ENCODE data around the gene CMIP.

The CMIP gene

DNA sequence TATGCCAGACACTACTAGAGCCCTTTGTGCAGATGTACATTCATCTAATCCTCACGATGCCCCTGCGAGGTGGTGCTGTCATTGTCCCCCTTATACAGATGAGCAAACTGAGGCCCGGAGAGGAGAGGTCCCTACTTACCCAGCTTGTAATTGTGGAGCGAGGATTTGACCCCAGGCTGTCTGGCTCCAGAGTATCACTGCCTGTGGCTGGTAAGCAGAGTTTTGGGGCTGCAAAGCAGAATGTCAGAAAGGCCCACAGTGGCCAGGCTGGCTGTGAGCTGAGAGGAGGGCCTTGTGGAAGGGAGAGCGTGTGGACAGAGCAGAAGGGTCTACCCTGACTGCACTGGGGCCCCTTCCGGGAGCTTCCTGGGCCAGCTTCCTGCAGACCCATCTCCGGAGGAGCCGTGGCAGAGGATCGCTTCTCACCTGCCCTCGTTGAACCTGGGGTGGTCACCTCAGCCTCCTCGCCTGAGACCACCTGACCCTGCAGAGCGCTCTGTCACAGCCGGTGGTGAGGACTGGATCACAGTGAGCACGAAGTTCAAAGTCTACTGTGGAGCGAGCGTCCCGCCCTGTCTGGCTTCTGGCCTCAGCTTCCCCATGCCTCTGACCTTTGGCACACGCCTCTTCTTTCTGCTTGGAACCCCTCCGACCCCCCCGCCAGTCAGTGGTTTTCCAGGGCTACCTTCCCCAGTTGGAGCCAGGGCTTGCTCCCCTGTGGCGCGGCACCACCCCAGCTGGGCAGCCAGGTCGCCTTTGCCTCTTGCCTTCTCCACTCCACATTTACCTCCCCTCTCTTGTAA lies 12.1 kb downstream of the CMIP start:
- ChIA-PET POLR2A (no interaction called here), CTCF (no interaction called here)
- no peak for DNase-seq (ENCODE audit: extremely low spot score)
- TF ChIP-seq SUZ12 (IDR thresholded peaks at IDR 0.05) (no peak), CTBP1 (IDR thresholded peaks at IDR 0.05; ENCODE audit: borderline replicate concordance) (no peak), ZNF384 (IDR thresholded peaks at IDR 0.05) (no peak), BHLHE40 (IDR thresholded peaks at IDR 0.05; ENCODE audit: borderline replicate concordance) (no peak), FOXK2 (IDR thresholded peaks at IDR 0.05) (no peak), ELF4 (IDR thresholded peaks at IDR 0.05) (no peak), SP1 (IDR thresholded peaks at IDR 0.05) (no peak), L3MBTL2 (conservative IDR thresholded peaks at IDR 0.05) (no peak), FOXA1 (IDR thresholded peaks at IDR 0.05) (no peak), PKNOX1 (IDR thresholded peaks at IDR 0.05) (no peak), FOXM1 (IDR thresholded peaks at IDR 0.05; ENCODE audit: borderline replicate concordance) (no peak)

- ChIA-PET CTCF (no interaction called here), POLR2A (no interaction called here)
- TF ChIP-seq PKNOX1 (IDR thresholded peaks at IDR 0.05) (no peak), FOXK2 (IDR thresholded peaks at IDR 0.05) (no peak), BHLHE40 (IDR thresholded peaks at IDR 0.05; ENCODE audit: borderline replicate concordance) (no peak), L3MBTL2 (conservative IDR thresholded peaks at IDR 0.05) (no peak), HDGF (IDR thresholded peaks at IDR 0.05; ENCODE audit: borderline replicate concordance) (no peak), CTBP1 (IDR thresholded peaks at IDR 0.05; ENCODE audit: borderline replicate concordance) (no peak), SP1 (IDR thresholded peaks at IDR 0.05) (no peak), SUZ12 (IDR thresholded peaks at IDR 0.05) (no peak), FOXM1 (IDR thresholded peaks at IDR 0.05; ENCODE audit: borderline replicate concordance) (no peak), ZNF384 (IDR thresholded peaks at IDR 0.05) (no peak)
- DNase-seq (ENCODE audit: extremely low spot score) = no peak
Measured at GRCh38 chr16:81457326-81458133, 12.9 kb downstream of the CMIP start.

- POLR2A ChIA-PET = no interaction called here
- CTCF ChIA-PET = no interaction called here
- no peak for DNase-seq (ENCODE audit: extremely low spot score)
- TF ChIP-seq FOXA1 (IDR thresholded peaks at IDR 0.05) = no peak
- no peak for TF ChIP-seq ELF4 (IDR thresholded peaks at IDR 0.05)
- no peak for TF ChIP-seq ARNT (IDR thresholded peaks at IDR 0.05)
- no peak for TF ChIP-seq BHLHE40 (IDR thresholded peaks at IDR 0.05; ENCODE audit: borderline replicate concordance)
- TF ChIP-seq PKNOX1 (IDR thresholded peaks at IDR 0.05) = no peak
- TF ChIP-seq FOXM1 (IDR thresholded peaks at IDR 0.05; ENCODE audit: borderline replicate concordance) = no peak
- TF ChIP-seq LEF1 (IDR thresholded peaks at IDR 0.05; ENCODE audit: borderline replicate concordance) = no peak
- no peak for TF ChIP-seq TARDBP (IDR thresholded peaks at IDR 0.05)
- TF ChIP-seq SP1 (IDR thresholded peaks at IDR 0.05) = no peak
- no peak for TF ChIP-seq ZNF384 (IDR thresholded peaks at IDR 0.05)
- TF ChIP-seq HDGF (IDR thresholded peaks at IDR 0.05; ENCODE audit: borderline replicate concordance) = no peak
- no peak for TF ChIP-seq SUZ12 (IDR thresholded peaks at IDR 0.05)
- TF ChIP-seq CTBP1 (IDR thresholded peaks at IDR 0.05; ENCODE audit: borderline replicate concordance) = no peak
- no peak for TF ChIP-seq FOXK2 (IDR thresholded peaks at IDR 0.05)
- TF ChIP-seq NFRKB (IDR thresholded peaks at IDR 0.05) = no peak
- TF ChIP-seq L3MBTL2 (conservative IDR thresholded peaks at IDR 0.05) = no peak
Measured at GRCh38 chr16:81458149-81458669, 13.6 kb downstream of the CMIP start.

DNA sequence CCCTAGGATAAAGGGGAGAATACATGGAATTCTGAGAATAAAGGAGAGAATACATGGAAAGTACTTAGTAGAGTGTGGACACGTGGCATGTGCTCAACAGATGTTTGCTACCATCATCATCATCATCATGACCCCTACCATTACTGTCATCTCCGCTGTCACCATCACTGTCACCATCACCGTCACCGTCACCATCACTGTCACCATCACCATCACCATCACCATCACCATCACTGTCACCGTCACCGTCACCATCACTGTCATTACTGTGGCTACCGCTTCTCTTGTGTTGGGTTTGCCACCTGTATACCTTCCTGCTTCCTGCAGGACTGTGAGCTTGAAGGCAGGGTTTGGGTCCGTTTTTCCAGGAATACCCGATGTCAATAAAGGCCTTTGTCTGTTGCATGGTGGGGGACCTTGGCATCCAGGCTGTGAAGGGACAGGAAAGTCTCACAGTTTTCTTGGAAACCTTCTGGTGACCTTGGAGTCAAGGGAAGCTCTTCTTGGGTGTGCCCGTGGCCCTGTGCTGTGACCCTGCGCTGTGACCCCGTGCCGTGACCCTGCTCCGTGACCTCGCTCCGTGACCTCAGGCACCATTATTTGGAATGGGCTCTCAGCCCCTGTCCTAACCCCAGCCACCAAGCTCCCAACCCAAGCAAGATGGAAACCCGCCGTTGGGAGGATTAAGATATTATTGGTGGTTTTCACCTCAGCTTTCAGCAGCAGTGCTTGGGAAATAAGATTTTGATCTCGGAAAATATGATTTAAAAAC lies 14.4 kb downstream of the CMIP start:
- no peak for TF ChIP-seq SUZ12 (IDR thresholded peaks at IDR 0.05)
- no peak for TF ChIP-seq TARDBP (IDR thresholded peaks at IDR 0.05)
- no peak for TF ChIP-seq FOXM1 (IDR thresholded peaks at IDR 0.05; ENCODE audit: borderline replicate concordance)
- TF ChIP-seq BHLHE40 (IDR thresholded peaks at IDR 0.05; ENCODE audit: borderline replicate concordance) = no peak
- TF ChIP-seq CTBP1 (IDR thresholded peaks at IDR 0.05; ENCODE audit: borderline replicate concordance) = no peak
- TF ChIP-seq ELF4 (IDR thresholded peaks at IDR 0.05) = no peak
- TF ChIP-seq ARNT (IDR thresholded peaks at IDR 0.05) = no peak
- TF ChIP-seq PKNOX1 (IDR thresholded peaks at IDR 0.05) = no peak
- no peak for TF ChIP-seq FOXA1 (IDR thresholded peaks at IDR 0.05)
- no peak for TF ChIP-seq FOXK2 (IDR thresholded peaks at IDR 0.05)
- TF ChIP-seq HDGF (IDR thresholded peaks at IDR 0.05; ENCODE audit: borderline replicate concordance) = no peak
- TF ChIP-seq LEF1 (IDR thresholded peaks at IDR 0.05; ENCODE audit: borderline replicate concordance) = no peak
- TF ChIP-seq ZNF384 (IDR thresholded peaks at IDR 0.05) = no peak
- no peak for TF ChIP-seq NFRKB (IDR thresholded peaks at IDR 0.05)
- TF ChIP-seq L3MBTL2 (conservative IDR thresholded peaks at IDR 0.05) = no peak
- no peak for TF ChIP-seq SP1 (IDR thresholded peaks at IDR 0.05)
- DNase-seq (ENCODE audit: extremely low spot score) = no peak
- CTCF ChIA-PET = no interaction called here
- POLR2A ChIA-PET = no interaction called here
